Neural crest cell (in vitro differentiated cells): ENCODE results near the gene AKNAD1. TPM values are rescaled to one million over a fixed set of nuclear protein-coding genes. Genes with fewer than 3 reads are reported as not detected.
"Not testable (repeated sequence)": the region's sequence is repeated elsewhere in the genome, so short reads cannot be mapped to it uniquely, and the experiment has no call there.

ENCODE experiments used
- DNase-seq: peaks from one replicate; pipeline ENCODE4 v3.0.0; 2021; ENCODE audit warnings: low read depth, mixed read lengths, low spot score
- H3K27ac Mint-ChIP-seq: one replicate; pipeline ENCODE4 v1.8.0; 2021; ENCODE audit warnings: mild to moderate bottlenecking, mixed read lengths; ENCODE audit not compliant: unreplicated experiment
- H3K27me3 Mint-ChIP-seq: 2 replicates; pipeline ENCODE4 v1.8.0; 2021; ENCODE audit warnings: low read depth, mild to moderate bottlenecking, mixed read lengths
- H3K36me3 Mint-ChIP-seq: 2 replicates; pipeline ENCODE4 v1.8.0; 2021; ENCODE audit warnings: low read depth, mild to moderate bottlenecking, mixed read lengths
- H3K4me1 Mint-ChIP-seq: 2 replicates; pipeline ENCODE4 v1.8.0; 2021; ENCODE audit warnings: mixed read lengths
- H3K4me3 Mint-ChIP-seq: one replicate; pipeline ENCODE4 v1.8.0; 2021; ENCODE audit warnings: mild to moderate bottlenecking, mixed read lengths
- H3K9me3 Mint-ChIP-seq: 2 replicates; pipeline ENCODE4 v1.8.0; 2021; ENCODE audit warnings: mixed read lengths
- CTCF ChIP-seq: fragments of 200-600 bp; sonication (generic); conservative IDR thresholded peaks from 2 replicates; pipeline ENCODE4 v1.5.0; 2021; ENCODE audit warnings: antibody characterized with exemption, mild to moderate bottlenecking
- total RNA-seq: library from RNA; stranded (reverse); gene quantifications from 2 replicates; pipeline ENCODE4 v1.2.1, GENCODE V29; 2021

Gene AKNAD1
- total RNA-seq, 1 donor from 2014 or later: 1.0 TPM

DNA sequence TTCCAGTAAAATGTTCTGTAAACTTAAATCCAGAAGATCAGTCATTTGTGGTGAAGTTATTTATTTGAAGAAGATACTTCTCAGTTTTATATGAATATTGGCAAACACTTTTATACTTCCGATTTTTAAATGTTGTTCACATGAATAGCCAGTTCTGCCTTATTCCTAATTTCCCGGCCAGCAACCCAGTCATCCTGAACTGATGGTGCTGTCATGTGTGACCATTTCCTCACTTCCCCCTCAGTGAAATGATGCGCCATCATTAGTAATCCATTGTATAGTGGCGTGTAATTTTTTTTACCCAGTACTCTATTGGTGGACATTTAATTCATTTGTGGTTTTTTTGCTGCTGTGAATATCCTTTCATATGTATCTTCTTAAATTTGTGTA lies 36.2 kb upstream of the AKNAD1 start:
- Mint-ChIP-seq H3K4me3 (no peak overlapping the region), H3K9me3 (no peaks in the 10 kb centered on the region), H3K4me1 (peaks cover 27% of the 10 kb centered on the region), H3K27ac (no peak overlapping the region), H3K36me3 (no peaks in the 10 kb centered on the region), H3K27me3 (no peaks in the 10 kb centered on the region)
- no peak for DNase-seq
- no peak for TF ChIP-seq CTCF

GRCh38 chr1:108892356-108893140 lies 35.7 kb upstream of the AKNAD1 start:
- no peak overlapping the region for H3K27ac Mint-ChIP-seq
- TF ChIP-seq CTCF: no peak

DNA sequence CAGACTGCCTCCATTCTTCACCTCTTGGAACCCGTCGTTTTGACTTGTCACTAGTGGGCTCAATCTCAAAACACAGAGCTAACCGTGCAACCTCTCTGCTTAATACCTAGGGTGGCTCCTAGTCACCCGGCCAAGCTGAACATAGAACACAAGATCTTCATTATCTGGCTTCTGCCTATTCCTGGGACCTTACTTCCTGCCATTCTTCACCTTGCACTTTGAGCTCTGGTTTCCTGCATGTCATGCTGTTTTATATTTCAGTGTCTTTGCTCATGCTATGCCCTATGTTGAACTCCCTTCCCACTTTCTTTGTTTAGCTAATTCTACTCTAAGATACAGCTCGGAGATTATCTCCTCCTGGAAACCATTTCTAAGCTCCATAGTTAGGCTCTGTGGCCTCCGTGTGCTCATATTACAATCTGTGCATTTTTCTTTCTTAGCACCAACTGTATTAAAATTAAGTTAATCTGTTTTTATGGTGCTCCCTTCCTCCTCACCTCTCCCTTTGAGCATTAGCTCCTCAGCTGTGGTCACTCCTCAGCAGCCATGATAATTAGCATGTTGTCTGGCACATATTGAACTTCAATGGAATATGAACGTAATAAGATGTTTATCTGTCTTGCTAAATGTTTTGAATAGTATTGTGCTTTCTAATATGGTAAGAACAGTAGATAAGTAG lies 33.0 kb upstream of the AKNAD1 start:
- Mint-ChIP-seq H3K27me3 (no peaks in the 10 kb centered on the region), H3K4me1 (peaks cover 19% of the 10 kb centered on the region), H3K4me3 (no peak overlapping the region), H3K36me3 (no peaks in the 10 kb centered on the region), H3K27ac (no peak overlapping the region), H3K9me3 (no peaks in the 10 kb centered on the region)
- no peak for TF ChIP-seq CTCF
- no peak for DNase-seq

More at GRCh38 chr1:108892356-108893140, 35.7 kb upstream of the AKNAD1 start:
- Mint-ChIP-seq H3K36me3 (no peaks in the 10 kb centered on the region), H3K4me1 (peaks cover 24% of the 10 kb centered on the region), H3K9me3 (no peaks in the 10 kb centered on the region), H3K4me3 (no peak overlapping the region), H3K27me3 (no peaks in the 10 kb centered on the region)
- DNase-seq: no peak

- not testable (repeated sequence) for H3K27me3 Mint-ChIP-seq, DNase-seq, H3K36me3 Mint-ChIP-seq, H3K4me3 Mint-ChIP-seq, H3K27ac Mint-ChIP-seq, H3K9me3 Mint-ChIP-seq
- peaks cover 19% of the 10 kb centered on the region for H3K4me1 Mint-ChIP-seq
Measured at GRCh38 chr1:108889006-108889645, 32.2 kb upstream of the AKNAD1 start.

- H3K9me3 Mint-ChIP-seq: no peaks in the 10 kb centered on the region
- H3K36me3 Mint-ChIP-seq: no peaks in the 10 kb centered on the region
- no peak overlapping the region for H3K27ac Mint-ChIP-seq
- H3K4me1 Mint-ChIP-seq: peaks cover 13% of the 10 kb centered on the region
- no peaks in the 10 kb centered on the region for H3K27me3 Mint-ChIP-seq
- DNase-seq: no peak
- no peak overlapping the region for H3K4me3 Mint-ChIP-seq
- TF ChIP-seq CTCF: no peak
Measured at GRCh38 chr1:108886292-108886691, 29.4 kb upstream of the AKNAD1 start.
